Heart left ventricle (tissue), 13 donors: ENCODE measurements around the gene FZR1.

Source experiments
- CTCF ChIP-seq, 12 donors: fragments of 200-600 bp; sonication (generic) in 4 of 12; IDR thresholded peaks; one replicate each; pipeline versions ENCODE4 v1.5.0 to v1.8.0; 2018 to 2022; ENCODE audit warnings: antibody characterized with exemption in 12 of 12, mild to moderate bottlenecking in 5 of 12
- POLR2A ChIP-seq, 2 donors: fragments of 450-650 bp; IDR thresholded peaks; one replicate each; pipeline ENCODE4 v1.6.1; 2017; ENCODE audit warnings: antibody characterized with exemption in 2 of 2, mild to moderate bottlenecking in 2 of 2, moderate library complexity in 2 of 2
- donor health status: ischemic (EF 13 %, LVEDD 7.1; RV severe dilation, severe dysfunction).
- donor health status: DM: no; HTN: yes; CAD: no.
- donor health status: DM: no; HTN: no; CAD: no.
- donor health status: ischemic (EF 25% LVEDD 6.9; RV normal size, moderate dysfunction).
- donor health status: ischemic (EF 25% LVEDD 5.7; RV mildly dilated, moderate dysfunction).
- donor health status: ischemic (EF 35%, LVEDD 5.7; RV mildly dilated, moderate dysfunction).
- donor health status: nonischemic (EF 11% LVEDD 7.7; RV severe dilation, severe dysfunction).
- donor health status: DM: yes; HTN: yes; CAD: no.
- donor health status: PGD.
- donor health status: ischemic (EF 29% LVEDD 5.4; RV normal size, mild dysfunction).
- donor health status: nonischemic (EF 23%, LVEDD 6.1; RV moderate dilation, normal function).

GRCh38 chr19:3546119-3546518 is 40.0 kb downstream of the FZR1 start:
- no peak for TF ChIP-seq POLR2A (IDR thresholded peaks at IDR 0.05)
- no peak for TF ChIP-seq CTCF (IDR thresholded peaks at IDR 0.05)
